Superior temporal gyrus (tissue), 1 donor: Measurements from ENCODE around the gene ZNF629.

ENCODE experiments used
- DNase-seq: peaks from one replicate; pipeline ENCODE4 v3.0.0-alpha.2; 2016; ENCODE audit errors: extremely low spot score

The ZNF629 gene

GRCh38 chr16:30767767-30768465 lies 19.1 kb downstream of the ZNF629 start:
- no peak for DNase-seq

DNA sequence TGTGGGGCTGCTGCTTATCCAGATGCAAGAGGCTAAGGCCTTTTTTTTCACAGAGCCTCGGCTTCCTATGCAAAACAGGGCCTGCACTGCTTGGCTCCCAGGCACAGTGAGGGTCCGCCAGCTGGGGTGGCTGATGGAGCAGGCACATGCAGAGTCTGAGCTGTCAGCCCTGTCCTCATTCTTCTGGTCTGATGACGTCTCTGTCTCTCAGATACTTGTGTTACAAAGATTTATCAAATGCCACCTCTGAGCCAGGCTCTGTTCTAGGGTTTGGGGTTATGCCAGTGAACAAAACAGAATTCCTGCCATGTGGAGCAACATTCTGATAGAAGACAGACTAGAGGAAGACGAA lies 20.1 kb downstream of the ZNF629 start:
- no peak for DNase-seq

GRCh38 chr16:30766206-30766932 lies 20.6 kb downstream of the ZNF629 start:
- no peak for DNase-seq

GRCh38 chr16:30764816-30765465 lies 22.1 kb downstream of the ZNF629 start:
- DNase-seq: no peak

DNA sequence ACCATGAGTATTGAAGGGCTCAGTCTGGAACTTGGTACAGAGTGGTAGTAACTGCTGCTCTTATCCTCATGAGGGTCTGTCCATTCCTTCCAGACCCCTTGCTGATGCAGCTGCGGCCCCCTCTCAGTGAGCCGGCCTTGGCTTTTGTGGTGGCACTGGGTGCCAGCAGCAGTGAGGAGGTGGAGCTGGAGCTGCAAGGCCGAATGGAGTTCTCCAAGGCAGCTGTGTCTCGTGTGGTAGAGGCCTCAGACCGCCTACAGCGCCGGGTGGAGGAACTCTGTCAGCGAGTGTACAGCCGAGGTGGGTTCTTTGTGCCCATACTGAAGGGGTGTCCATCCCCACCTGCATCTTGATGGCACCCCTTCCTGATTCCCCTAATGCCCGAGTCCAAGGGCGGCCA lies 22.9 kb downstream of the ZNF629 start:
- DNase-seq: no peak

DNA sequence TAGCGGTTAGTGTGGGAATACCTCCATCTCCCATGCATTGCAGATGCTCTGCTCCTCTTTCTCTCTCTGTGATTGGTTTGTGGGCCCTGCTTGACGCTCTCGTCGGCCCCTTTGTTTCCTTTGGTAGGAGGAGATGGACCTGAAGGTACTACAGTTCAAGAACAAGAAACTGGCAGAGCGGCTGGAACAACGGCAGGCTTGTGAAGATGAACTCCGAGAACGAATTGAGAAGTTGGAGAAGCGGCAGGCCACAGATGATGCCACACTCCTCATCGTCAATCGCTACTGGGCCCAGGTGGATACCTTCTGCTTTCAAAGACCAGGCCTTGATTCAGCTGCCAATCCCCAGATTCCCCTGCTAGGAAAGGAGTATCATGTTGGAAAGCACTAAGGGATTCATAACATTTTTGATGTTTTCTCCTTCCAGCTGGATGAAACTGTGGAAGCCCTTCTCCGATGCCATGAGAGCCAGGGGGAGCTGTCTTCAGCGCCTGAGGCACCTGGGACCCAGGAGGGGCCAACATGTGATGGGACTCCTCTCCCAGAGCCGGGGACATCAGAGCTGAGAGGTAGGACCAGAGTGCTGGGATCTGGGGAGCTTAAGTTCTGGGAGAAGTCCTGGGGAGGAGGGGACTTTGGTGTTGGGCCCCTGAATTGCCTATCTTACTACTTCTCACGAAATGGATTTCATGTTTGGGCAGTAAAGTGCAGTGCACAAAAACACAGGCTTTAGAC lies 23.8 kb downstream of the ZNF629 start:
- no peak for DNase-seq

DNA sequence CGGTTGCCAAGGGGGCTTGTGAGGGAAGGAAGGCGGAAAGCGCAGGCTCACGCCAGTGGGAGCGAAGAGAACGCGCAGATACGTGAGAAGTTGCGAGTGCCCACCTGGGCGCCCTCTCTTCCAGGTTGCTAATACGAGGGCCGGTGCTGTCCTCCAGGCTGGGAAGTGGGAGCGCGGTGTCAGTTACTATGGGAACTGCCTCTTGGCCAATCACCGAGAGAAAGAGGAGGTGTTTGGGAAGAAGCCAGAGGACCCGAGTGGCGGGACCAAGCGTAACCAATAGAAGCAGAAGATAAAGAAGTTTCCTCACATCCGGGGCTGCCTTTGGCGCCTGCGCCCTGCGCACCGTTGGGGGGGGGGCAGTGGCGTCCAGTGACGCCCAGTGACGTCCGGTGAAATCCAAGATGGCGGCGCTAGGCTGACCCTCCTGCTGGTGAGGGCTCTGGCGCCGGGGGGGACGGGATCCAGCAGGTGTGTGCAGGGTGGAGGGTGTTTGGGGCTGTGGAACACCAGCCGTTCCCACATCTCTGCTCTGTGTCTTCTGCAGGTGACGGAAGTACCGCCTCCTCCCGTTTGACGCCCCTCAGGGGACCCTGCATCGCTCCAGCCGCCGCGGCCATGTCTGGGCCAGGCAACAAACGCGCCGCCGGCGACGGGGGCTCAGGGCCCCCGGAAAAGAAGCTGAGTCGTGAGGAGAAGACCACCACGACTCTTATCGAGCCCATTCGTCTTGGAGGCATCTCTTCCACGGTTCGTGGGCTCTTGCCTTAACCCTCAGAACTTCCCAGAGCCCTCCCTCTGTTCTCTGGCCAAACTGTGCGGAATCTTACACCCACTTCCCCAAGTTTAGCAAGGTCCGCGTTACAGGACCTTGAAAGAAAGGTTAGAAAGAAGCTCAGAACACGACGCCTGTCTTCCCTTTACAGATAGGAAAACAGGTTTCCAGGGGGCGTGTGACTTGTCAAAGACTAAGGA lies 24.8 kb downstream of the ZNF629 start, which contains the start of the genes CFAP119 and RNF40:
TSS of gene CFAP119 (minus strand) at position 135 of the 975 bp plus-strand sequence. CDS start 314 bp downstream, outside the sequence.
TSS of gene RNF40 (plus strand) at position 395 of the 975 bp plus-strand sequence. CDS start at position 619, 224 bp downstream.
- peak; percentile 99 for DNase-seq

- DNase-seq: no peak
Observed at GRCh38 chr16:30761427-30761927, 25.5 kb downstream of the ZNF629 start.

- DNase-seq: no peak
Observed at GRCh38 chr16:30760577-30761426, 26.2 kb downstream of the ZNF629 start.

DNA sequence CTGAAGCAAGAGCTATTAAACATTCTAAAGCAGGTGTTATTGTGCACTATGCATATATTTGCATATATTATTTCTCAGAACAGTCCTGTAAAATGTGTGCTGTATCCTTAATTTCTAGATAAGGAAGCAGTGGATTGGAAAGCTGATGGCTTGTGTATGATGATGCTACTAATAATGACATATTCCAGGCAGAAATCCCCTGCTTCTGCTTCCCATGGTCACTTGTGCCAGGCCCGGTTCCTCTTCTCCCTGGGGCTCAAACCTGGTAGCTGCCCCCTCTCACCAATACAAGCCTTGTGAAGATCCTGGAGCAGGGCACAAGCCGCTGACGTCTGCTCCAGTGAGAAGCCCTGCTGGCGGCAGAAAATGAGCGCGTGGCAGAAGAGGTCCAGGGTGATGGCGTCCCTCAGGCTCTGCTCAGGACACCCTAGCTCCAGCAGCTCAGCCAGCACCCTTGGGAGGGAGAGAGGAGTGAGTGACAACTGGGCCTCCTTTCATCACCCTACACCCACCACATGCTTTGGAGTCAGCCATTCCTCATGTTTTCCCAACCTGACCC lies 26.9 kb downstream of the ZNF629 start:
- DNase-seq: no peak

DNA sequence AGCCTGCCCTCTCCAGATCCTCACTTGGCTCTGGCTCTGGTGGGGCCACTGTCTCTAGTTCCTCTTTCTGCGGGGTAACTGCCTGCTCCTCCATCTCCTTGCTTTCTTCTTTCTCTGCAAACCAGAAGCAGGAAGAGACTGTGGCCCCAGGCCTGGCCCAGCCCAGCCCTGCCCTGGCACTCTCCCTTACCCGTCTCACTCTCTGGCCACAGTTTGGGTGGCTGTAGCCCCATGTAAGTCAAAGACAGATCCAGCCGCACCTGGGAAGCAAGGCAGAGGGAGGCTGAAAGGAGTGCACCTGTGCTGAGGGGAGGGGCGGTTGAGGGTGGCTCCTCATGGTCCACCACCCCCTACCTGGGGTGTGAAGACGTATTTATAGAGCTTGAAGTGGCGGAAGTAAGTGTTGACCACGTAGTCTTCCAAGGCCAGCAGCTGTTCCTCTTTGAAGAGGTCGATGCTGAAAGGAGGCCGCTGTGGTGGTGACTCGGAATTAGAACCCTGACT lies 28.0 kb downstream of the ZNF629 start:
- no peak for DNase-seq

- no peak for DNase-seq
Observed at GRCh38 chr16:30757316-30757715, 29.7 kb downstream of the ZNF629 start.

GRCh38 chr16:30756781-30757100 lies 30.3 kb downstream of the ZNF629 start:
- DNase-seq: no peak

DNA sequence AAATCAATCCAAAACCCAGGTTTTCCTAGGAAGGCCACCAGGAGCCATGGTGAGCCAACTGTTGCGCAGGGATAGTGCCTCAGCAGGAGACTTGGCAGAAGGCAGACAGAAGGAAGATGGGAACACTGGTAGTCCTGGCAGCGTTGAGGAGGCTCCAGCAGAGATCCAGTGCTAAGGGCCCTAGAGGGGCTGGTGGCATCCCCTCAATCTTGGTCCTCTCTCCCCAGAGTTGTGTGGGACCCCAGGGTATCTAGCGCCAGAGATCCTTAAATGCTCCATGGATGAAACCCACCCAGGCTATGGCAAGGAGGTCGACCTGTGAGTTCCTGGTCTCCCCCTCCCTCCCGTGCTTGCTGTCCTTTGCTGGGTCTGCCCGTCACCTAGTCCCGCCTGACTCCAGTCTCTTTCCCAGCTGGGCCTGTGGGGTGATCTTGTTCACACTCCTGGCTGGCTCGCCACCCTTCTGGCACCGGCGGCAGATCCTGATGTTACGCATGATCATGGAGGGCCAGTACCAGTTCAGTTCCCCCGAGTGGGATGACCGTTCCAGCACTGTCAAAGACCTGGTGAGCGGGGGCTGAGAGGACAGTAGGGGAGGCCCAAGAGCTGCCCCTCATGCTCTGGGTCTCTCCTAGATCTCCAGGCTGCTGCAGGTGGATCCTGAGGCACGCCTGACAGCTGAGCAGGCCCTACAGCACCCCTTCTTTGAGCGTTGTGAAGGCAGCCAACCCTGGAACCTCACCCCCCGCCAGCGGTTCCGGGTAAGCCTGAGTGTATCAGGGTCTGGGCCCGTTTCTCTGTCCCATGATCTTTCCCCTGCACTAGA lies 30.8 kb downstream of the ZNF629 start:
- DNase-seq: no peak

DNA sequence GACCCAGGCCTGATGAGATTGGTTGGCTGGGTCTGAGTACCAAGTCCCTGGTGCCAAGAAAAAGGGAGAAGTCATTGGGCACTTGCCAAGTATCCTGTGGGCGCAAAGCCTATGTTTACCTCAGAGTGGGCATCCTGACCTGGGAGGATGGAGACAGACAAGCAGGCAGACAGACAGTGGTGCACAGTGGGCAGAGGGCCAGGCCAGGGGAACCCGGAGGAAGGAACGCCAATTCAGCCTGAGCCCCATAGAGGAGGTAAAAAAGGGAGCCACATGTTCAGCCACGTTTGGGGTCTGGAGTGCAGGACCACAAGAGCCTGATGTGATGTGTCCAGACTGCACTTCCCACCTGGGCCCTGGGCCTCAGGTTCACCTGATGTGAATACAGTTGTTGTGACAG lies 33.4 kb downstream of the ZNF629 start:
- DNase-seq: no peak

GRCh38 chr16:30750876-30751465 lies 36.0 kb downstream of the ZNF629 start:
- no peak for DNase-seq

DNA sequence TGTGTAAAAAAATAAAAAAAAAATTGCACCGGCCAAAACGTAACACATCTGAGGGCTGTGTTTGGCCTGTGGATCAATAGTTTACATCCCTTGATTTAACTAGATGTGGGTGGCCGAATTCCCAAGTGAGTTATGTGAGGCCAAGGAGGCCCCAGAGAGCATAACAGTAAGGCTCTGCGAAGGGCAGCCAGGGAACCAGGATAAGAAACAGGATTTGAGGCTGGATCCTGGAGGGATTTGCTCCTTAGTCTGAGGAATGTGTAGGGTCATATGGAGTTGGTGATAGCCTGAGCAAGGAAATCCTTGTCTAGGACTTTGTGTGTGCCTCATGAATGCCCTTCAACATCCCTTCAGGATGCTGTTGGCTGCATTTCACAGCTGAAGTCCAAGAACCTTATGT lies 36.8 kb downstream of the ZNF629 start:
- no peak for DNase-seq
